IMR-90 (cell line): ENCODE data around the gene LHFPL3.

ENCODE experiments used
- CHD1 ChIP-seq: IDR thresholded peaks from 2 replicates; pipeline ENCODE4 v1.6.1; 2012; ENCODE audit warnings: low read depth, low read length, improper control_type of control experiment
- CTCF ChIP-seq: conservative IDR thresholded peaks from 2 replicates; pipeline ENCODE4 v1.5.1; 2012; ENCODE audit warnings: mild to moderate bottlenecking, low read depth, low read length, improper control_type of control experiment
- FOS ChIP-seq: fragments of 150-350 bp; IDR thresholded peaks from 2 replicates; pipeline ENCODE4 v1.6.1; 2016; ENCODE audit warnings: low read depth, low read length
- MAFK ChIP-seq: IDR thresholded peaks from 2 replicates; pipeline ENCODE4 v1.6.1; 2012; ENCODE audit warnings: low read depth, low read length, improper control_type of control experiment
- POLR2A ChIP-seq: IDR thresholded peaks from 2 replicates; pipeline ENCODE4 v1.6.1; 2012; ENCODE audit warnings: mild to moderate bottlenecking, low read depth, low read length
- RCOR1 ChIP-seq: IDR thresholded peaks from 2 replicates; pipeline ENCODE4 v1.6.1; 2012; ENCODE audit warnings: mild to moderate bottlenecking, low read length, improper control_type of control experiment; ENCODE audit not compliant: insufficient replicate concordance
- RFX5 ChIP-seq: IDR thresholded peaks from 2 replicates; pipeline ENCODE4 v1.8.0; 2012; ENCODE audit warnings: low read depth, mild to moderate bottlenecking, low read length, moderate library complexity

GRCh38 chr7:104773796-104774195 lies 445.4 kb downstream of the LHFPL3 start:
- TF ChIP-seq CTCF (no peak), POLR2A (no peak), RFX5 (no peak), FOS (no peak), MAFK (no peak), RCOR1 (no peak), CHD1 (no peak)
